Hematopoietic multipotent progenitor cell treated with erythropoietin and hydrocortisone succinate and interleukin-3 and kit ligand, for 17 days (in vitro differentiated cells): ENCODE data around the gene CENPU.
A peak's percentile ranks its signal among the peaks of the same experiment; 100 is the strongest.
"Not testable (repeated sequence)": the region's sequence is repeated elsewhere in the genome, so short reads cannot be mapped to it uniquely, and the experiment has no call there.

Source experiments
- DNase-seq: peaks from one replicate; pipeline ENCODE4 v3.0.0-alpha.2; 2015; ENCODE audit warnings: low spot score

Gene CENPU

DNA sequence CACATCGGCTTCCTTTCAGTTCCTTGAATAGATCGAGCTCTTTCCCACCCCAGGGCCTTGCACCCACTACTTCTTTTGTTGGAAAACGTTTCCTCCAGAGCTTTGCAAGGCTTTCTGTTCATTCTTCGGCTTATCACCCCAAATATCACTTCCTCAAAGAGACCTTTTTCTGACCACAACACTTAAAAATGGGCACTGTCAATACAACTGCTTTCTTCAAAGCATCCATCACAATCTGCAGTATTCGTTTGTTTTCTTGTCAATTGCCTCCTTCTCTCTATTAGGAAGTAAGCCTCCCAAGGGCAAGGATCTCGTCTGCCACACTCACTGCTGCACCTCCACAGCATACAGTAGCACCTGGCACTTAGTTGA, 17.7 kb upstream of the CENPU start:
- no peak for DNase-seq

GRCh38 chr4:184750926-184751584, 17.2 kb upstream of the CENPU start:
- no peak for DNase-seq

DNA sequence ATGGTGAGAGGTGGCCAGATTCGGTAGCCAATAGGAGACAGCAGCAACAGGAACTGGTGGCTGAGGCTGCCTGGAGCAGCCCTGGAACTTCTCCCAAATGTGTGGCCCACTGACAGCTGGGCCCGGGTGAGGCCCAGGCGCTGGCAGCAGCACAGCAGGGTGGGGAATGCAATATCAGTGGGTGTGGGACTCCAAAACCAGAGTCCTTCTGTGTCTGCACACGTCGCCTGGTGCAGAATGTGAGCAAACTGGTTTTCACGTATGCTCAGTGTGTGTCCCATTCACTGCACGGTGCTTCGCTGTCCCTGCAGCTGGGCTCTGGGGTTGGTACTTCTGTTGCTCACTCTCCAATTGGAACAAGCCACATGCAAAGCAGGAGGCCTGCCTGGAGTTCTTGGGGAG, 14.4 kb upstream of the CENPU start:
- DNase-seq: peak; percentile 65

DNA sequence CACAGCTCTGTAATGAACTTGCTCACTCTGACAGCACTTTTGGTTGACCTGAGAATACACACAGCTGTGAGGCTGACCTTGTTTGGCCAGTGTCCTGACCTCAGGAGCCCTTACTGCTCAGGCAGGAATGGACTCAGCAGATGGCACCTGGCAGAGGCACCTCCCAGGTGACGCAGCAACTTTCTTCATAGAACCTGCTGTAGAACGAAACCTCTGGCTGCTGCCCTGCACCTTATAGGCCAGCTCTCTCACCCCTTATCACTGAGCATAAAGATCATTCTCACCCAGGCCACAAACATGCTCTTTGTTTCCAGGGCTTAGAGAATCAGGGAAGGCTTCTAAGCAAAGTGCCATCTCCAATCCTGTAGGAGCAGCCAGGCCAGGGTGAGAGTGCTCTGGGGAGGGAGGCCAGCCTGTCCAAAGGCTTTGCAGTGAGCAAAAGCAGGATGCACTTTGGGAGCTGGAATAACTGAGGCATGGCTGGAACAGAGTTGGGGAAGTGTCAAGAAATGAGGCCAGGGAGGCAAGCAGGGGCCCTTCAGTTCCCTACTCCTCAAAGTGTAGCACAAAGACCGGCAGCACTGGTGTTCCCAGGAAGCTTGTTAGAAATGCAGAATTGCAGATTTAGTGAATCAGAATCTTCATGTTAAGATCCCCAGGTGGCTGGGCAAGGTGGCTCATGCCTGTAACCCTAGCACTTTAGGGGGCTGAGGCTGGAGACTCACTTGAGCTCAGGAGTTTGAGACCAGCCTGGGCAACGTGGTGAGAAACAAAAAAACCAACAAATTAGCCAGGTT, 13.3 kb upstream of the CENPU start:
- peak; percentile 87 for DNase-seq

DNA sequence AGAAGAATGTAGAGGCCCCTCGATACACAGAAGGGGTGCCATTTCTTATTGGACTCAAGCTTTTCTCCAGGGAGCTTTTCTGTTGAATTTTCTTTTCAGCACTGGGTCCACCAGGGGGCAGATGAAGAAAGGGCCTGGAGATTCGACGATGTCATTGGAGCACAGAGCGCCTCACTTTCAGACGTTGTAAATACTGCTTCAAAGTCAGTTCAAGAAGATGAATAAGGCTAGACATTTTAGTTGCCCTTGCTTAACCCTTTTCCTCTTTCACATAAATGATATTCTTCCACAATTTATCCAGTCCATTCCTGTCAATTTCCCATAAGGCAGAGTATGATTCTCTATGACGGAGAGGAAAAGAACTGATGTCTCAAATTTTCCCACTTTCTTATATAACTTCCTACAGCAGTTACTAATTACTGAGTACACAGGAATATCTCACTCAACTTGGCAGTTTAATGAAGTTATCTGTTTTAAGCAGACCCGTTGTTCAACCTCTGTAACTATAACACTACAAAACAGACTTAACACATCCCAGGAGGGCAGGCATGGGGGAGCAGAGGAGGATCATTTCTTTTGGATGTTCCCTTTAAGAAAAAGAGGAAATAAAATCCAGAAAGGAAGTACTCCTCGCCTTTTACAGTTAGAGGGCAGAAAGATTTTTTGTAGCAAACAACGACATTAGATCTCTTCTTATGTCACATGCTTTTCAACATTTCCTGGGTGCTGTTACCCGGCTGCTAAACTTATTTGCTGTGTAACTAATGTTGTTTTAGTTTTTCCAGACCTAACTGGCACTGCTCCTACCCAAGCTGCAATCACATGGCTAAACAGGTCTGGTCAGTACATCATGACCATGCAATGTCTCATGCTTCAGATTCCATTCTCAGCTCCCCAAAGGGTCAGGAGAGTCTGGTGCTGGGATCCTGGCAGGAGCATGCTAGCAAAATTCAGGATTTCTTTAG, 12.2 kb upstream of the CENPU start:
- peak; percentile 90 for DNase-seq

GRCh38 chr4:184744236-184744635, 10.3 kb upstream of the CENPU start:
- no peak for DNase-seq

- DNase-seq: no peak
Observed at GRCh38 chr4:184743650-184744049, 9.8 kb upstream of the CENPU start.

GRCh38 chr4:184741651-184742050, 7.8 kb upstream of the CENPU start:
- DNase-seq: not testable (repeated sequence)

GRCh38 chr4:184740980-184741391, 7.1 kb upstream of the CENPU start:
- DNase-seq: no peak

DNA sequence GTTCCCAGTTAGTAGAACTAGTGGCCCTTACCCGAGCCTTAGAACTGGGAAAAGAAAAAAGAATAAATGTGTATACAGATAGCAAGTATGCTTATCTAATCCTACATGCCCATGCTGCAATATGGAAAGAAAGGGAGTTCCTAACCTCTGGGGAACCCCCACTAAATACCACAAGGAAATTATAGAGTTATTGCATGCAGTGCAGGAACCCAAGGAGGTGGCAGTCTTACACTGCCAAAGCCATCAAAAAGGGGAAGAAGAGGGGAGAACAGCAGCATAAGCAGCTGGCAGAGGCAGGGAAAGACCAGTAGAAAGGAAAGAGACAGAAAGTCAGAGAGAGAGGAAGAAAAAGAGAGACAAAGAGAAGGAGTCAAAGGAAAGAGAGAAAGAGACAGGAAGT, 5.7 kb upstream of the CENPU start:
- not testable (repeated sequence) for DNase-seq

DNA sequence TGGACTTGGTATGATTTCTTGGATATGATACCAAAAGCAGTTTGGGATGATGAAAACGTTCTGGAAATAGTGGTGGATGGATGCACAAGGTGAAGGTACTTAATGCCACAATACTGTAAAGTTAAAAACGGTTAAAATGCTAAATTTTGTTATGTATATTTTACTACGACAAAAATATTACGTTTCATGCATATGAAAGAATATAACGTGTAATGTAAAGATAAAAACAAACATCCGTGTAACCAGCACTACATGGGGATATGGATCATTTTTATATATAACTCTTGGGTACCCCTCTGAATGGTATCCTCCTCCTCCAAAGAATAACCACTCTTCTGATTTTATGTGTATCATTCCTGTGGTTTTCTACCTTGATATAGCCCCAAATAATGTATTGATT, 862 bp upstream of the CENPU start:
- DNase-seq: no peak

- peak; percentile 26 for DNase-seq
Observed at GRCh38 chr4:184732126-184732525, 1.8 kb downstream of the CENPU start.

GRCh38 chr4:184731056-184731455, 2.8 kb downstream of the CENPU start:
- DNase-seq: no peak

- DNase-seq: no peak
Observed at GRCh38 chr4:184729946-184730345, 4.0 kb downstream of the CENPU start.

DNA sequence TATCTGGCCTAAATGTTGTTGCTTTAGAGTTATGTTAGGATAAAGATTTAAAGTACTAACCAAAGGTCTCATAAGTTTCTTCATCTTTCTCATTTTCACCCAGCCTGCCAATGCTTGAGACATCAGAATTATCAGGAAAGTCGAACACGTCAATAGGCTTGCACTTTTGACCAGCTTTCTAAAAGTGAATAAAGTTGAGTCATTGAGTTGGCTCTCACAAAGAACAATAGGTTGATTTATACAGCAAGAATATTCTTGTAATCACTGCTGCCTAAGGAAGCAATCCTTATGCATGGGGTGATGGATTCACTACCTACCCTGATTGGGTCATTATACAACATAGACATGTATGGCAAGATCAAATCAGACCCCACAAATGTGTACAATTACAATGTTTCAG, 5.0 kb downstream of the CENPU start:
- DNase-seq: no peak

GRCh38 chr4:184727430-184727829, 6.5 kb downstream of the CENPU start:
- DNase-seq: no peak

- DNase-seq: peak; percentile 57
Observed at GRCh38 chr4:184722798-184723197, 11.1 kb downstream of the CENPU start.

- no peak for DNase-seq
Observed at GRCh38 chr4:184721254-184721653, 12.6 kb downstream of the CENPU start.

DNA sequence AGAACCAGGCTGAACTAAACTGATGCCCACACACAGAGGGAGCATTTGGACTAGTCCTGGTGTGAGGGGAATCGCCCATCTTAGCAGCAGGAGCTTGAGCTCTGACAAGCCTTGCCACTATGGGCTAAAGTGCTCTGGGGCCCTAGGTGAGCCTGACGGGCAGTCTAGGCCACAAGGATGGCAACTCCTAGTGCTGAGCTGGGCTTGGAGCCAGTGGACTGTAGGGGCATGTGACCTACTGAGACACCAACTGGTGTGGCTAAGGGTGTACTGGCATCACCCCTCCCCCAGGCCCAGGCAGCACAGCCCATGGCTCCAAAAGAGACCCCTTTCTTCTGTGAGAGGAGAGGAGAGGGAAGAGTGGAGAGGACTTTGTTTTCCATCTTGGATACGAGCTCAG, 14.5 kb downstream of the CENPU start:
- no peak for DNase-seq

- DNase-seq: no peak
Observed at GRCh38 chr4:184715526-184715925, 18.4 kb downstream of the CENPU start.

DNA sequence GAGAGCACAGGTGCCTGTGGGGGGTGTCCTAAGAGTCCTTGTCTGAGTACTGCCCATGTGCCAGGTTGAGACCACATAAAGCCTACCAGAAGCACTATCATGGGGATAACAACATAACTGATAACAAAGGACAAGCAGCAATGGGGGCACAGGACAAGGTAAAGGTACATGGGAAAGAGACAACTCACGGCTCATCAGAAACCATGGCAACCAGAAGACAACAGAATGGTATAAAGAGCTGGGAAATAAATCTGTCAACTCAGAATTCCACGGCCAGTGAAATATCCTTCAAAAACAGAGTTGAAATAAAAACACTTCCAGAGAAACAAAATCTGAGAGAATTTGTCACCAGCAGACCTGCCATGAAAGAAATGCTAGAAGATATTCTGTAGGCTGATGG, 20.0 kb downstream of the CENPU start:
- DNase-seq: no peak

DNA sequence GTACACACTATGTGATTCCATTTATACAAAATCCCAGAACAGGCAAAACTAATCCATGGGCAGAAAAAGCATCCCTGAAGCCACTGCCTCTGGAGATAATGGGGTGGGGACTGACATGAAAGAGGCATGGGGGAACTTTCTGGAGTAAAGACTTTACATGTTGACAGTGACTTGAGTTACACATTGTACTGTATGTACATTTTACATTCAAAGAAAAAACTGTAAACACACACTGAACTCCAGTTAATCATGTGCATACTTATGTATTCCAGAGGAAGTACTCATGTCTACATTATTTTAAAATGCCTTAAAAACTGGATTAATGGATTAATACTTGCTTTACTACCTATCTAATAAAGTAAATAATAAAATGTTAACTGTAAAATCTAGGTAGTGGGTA, 21.6 kb downstream of the CENPU start:
- DNase-seq: no peak

DNA sequence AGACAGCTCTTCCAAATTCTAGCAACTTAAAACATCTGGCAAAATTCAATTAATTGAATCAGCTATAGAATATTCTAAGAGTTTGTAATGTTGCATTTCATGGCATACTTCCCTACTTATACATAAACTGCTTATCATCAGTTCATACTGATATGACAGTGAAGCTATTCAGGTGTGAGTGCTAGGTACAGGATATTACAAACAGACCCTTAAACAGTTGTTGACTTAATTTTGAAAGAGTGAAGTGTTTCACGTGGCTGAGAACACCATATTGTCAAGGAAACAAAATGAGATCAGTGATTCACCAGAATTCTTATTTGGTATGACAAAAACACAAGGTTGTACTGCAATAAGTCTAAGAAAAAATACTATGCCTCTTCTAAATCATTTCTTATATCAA, 27.4 kb downstream of the CENPU start:
- DNase-seq: no peak
